Measurements from ENCODE around the gene SLCO4C1. TPM values are rescaled to one million over a fixed set of nuclear protein-coding genes. Genes with fewer than 3 reads are reported as not detected.

The SLCO4C1 gene
- total and polyA plus RNA-seq, 2 donors from 2014 or later: 9.0 to 35.1 TPM

DNA sequence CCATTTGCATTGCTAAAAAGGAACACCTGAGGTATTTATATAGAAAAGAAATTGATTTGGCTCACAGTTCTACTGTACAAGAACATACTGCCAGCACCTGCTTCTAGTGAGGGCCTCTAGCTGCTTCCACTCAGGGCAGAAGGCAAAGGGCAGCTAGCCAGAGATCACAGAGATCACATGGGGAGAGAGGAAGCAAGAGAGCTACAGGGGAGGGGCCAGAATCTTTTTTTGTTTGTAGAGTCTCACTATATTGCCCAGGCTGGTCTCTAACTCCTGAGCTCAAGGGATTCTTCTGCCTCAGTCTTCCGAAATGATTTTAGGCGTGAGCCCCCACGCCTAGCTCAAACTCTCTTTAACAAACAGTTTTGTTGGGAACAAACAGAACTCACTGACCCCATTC lies 6.1 kb downstream of the SLCO4C1 start:
- Histone ChIP-seq H3K4me3 (ENCODE audit: low read length in 3 of 3) (no peak overlapping the region), H3K27ac (ENCODE audit: low read depth in 2 of 2, low read length in 2 of 2) (no peak overlapping the region), H3K9ac (ENCODE audit: low read length in 3 of 3) (no peak overlapping the region), H3K27me3 (ENCODE audit: control insufficient read depth, insufficient read depth, low read length) (no peaks in the 10 kb centered on the region), H3K4me1 (ENCODE audit: control insufficient read depth in 2 of 3, insufficient read depth in 2 of 3, low read depth in 1 of 3, low read length in 3 of 3) (peaks cover 0 to 6% (median 0%) of the 10 kb centered on the region in 3 donors), H3K9me3 (ENCODE audit: control insufficient read depth in 2 of 3, insufficient read depth in 1 of 3, low read length in 3 of 3) (no peaks in the 10 kb centered on the region), H3K36me3 (ENCODE audit: control insufficient read depth in 2 of 3, insufficient read depth in 3 of 3, low read length in 3 of 3) (no peaks in the 10 kb centered on the region)
- no peak for TF ChIP-seq CTCF (IDR thresholded peaks at IDR 0.05; ENCODE audit: borderline replicate concordance, extremely low read depth, insufficient read depth)
- DNase-seq (no peak), FAIRE-seq (no peak)
- intact Hi-C loops (cut with DNase I): no loop called here

DNA sequence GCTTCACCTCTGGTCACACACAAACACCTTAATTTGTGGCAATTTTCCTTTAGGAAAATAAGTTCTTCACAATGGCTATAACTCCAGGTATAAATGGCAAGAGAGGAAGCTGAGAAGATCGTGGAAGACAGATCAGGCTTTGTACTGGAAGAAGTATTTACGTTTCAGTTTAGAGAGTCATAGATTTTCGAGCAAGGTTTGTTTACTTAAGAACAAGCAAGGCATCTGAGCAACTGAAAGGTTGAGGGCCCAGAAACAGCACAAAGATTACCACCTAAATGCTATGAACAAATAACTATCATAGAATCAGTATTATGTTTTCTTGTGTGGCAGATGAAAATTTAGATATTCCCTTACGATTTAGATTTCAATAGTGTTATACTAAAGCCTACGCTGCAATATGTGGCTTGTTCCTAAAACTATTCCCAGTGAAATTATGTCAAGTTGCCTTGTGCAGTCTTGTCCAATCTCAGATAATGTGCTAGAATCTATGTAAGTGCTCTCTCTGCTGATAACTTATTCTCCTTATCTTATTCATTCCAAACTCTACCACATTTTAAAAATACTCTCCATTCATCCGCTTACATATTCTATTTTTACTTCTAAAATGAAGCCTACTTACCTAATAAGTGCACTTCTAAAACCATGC lies 6.7 kb downstream of the SLCO4C1 start:
- no peaks in the 10 kb centered on the region for H3K27me3 ChIP-seq (ENCODE audit: control insufficient read depth, insufficient read depth, low read length)
- no peak for TF ChIP-seq CTCF (IDR thresholded peaks at IDR 0.05; ENCODE audit: borderline replicate concordance, extremely low read depth, insufficient read depth)
- no peak overlapping the region for H3K27ac ChIP-seq (ENCODE audit: low read depth in 2 of 2, low read length in 2 of 2)
- no peaks in the 10 kb centered on the region for H3K36me3 ChIP-seq (ENCODE audit: control insufficient read depth in 2 of 3, insufficient read depth in 3 of 3, low read length in 3 of 3)
- peaks cover 0 to 6% (median 0%) of the 10 kb centered on the region in 3 donors for H3K4me1 ChIP-seq (ENCODE audit: control insufficient read depth in 2 of 3, insufficient read depth in 2 of 3, low read depth in 1 of 3, low read length in 3 of 3)
- intact Hi-C loops (cut with DNase I): no loop called here
- H3K9me3 ChIP-seq (ENCODE audit: control insufficient read depth in 2 of 3, insufficient read depth in 1 of 3, low read length in 3 of 3): no peaks in the 10 kb centered on the region
- no peak overlapping the region for H3K9ac ChIP-seq (ENCODE audit: low read length in 3 of 3)
- FAIRE-seq (no peak), DNase-seq (peak in 1 of 5 donors; percentile 0)
- H3K4me3 ChIP-seq (ENCODE audit: low read length in 3 of 3): peak overlapping the region in 1 of 3 donors; percentile 13

- no peaks in the 10 kb centered on the region for H3K9me3 ChIP-seq (ENCODE audit: control insufficient read depth in 2 of 3, insufficient read depth in 1 of 3, low read length in 3 of 3)
- H3K36me3 ChIP-seq (ENCODE audit: control insufficient read depth in 2 of 3, insufficient read depth in 3 of 3, low read length in 3 of 3): no peaks in the 10 kb centered on the region
- intact Hi-C loops (cut with DNase I): no loop called here
- no peak for TF ChIP-seq CTCF (IDR thresholded peaks at IDR 0.05; ENCODE audit: borderline replicate concordance, extremely low read depth, insufficient read depth)
- DNase-seq: no peak
- H3K27ac ChIP-seq (ENCODE audit: low read depth in 2 of 2, low read length in 2 of 2): no peak overlapping the region
- no peak for FAIRE-seq
- no peaks in the 10 kb centered on the region for H3K27me3 ChIP-seq (ENCODE audit: control insufficient read depth, insufficient read depth, low read length)
- peaks cover 0 to 6% (median 0%) of the 10 kb centered on the region in 3 donors for H3K4me1 ChIP-seq (ENCODE audit: control insufficient read depth in 2 of 3, insufficient read depth in 2 of 3, low read depth in 1 of 3, low read length in 3 of 3)
- no peak overlapping the region for H3K4me3 ChIP-seq (ENCODE audit: low read length in 3 of 3)
- H3K9ac ChIP-seq (ENCODE audit: low read length in 3 of 3): no peak overlapping the region
Observed at GRCh38 chr5:102288630-102289029, 7.5 kb downstream of the SLCO4C1 start.
